SHP77 treated with DMSO at 0.1 percent for 48 hours (cell line): ENCODE measurements around the gene HEG1.

Experiments used
- DNase-seq: peaks from one replicate; lab custom pipeline; 2025; lab: John Stamatoyannopoulos, UW

Gene HEG1

DNA sequence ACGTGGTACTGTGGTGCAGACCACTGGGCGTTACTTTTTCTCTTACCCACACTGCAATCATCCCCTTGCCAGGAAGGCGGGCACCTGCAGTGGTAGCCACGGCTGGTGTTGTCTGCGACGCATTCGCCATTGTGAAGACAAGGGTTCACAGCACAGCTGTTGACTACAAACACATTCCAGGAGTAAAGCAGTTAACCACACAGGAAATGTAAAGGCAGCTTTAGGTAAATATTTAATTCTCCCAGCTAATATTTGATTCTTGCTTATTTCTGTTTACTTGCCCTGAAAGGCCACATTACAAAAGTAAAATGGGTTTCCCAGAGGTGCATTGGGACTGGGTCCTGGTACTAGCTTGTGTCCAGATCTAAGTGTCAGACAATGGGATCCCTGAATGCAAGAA is 45.4 kb downstream of the HEG1 start:
- DNase-seq, result no peak

- no peak for DNase-seq
These were observed 47.0 kb downstream of the HEG1 start for GRCh38 chr3:125008766-125009165.

DNA sequence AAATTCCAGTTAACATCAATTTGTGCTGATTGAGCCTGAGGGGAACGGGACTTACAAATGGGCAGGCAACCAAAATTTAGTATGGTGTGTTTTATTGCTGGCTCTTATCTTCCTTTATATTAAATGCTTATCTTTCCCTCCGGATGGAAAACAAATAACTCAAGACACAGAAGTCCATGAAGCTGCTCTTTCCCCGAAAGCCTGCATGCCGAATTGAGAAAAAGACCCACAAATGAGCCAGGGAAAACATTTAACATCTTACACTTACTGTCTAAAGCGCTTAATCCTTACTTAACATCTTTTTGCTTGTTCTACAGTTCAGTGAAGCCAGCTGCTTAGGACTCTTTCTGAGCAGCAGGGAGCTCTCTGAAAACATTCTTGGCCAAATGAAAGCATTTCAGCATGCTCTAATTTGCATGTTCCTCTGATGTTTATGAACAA is 49.5 kb downstream of the HEG1 start:
- DNase-seq, result no peak

GRCh38 chr3:125005676-125006075 is 50.1 kb downstream of the HEG1 start:
- no peak for DNase-seq

GRCh38 chr3:125005222-125005621 is 50.6 kb downstream of the HEG1 start:
- no peak for DNase-seq

- DNase-seq, result no peak
These were observed 51.8 kb downstream of the HEG1 start for GRCh38 chr3:125003859-125004595.

DNA sequence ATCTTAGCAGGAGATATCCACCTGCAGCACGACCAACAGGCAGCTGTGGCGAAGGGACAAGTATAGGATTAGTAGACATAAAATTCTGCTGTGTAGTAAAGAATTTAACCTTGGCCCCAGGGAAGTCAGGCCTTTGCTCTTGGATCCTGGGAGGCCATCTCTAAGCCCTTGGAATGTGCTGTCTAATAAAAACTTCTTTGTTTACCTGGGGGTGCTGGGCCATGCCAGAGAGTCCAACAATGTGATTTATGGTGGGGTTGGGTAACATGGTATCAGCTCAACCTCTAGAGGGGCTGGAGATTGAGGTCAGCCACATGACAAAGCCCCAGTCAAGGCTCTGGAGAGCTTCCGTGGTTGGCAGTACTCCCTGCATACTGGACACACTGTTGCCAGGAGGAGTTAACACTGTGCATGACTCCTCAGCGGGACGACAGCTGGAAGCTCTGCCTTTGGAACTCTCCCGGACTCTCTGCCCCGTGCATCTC is 52.4 kb downstream of the HEG1 start:
- DNase-seq, result no peak

GRCh38 chr3:125002414-125003368 is 53.1 kb downstream of the HEG1 start:
- no peak for DNase-seq

DNA sequence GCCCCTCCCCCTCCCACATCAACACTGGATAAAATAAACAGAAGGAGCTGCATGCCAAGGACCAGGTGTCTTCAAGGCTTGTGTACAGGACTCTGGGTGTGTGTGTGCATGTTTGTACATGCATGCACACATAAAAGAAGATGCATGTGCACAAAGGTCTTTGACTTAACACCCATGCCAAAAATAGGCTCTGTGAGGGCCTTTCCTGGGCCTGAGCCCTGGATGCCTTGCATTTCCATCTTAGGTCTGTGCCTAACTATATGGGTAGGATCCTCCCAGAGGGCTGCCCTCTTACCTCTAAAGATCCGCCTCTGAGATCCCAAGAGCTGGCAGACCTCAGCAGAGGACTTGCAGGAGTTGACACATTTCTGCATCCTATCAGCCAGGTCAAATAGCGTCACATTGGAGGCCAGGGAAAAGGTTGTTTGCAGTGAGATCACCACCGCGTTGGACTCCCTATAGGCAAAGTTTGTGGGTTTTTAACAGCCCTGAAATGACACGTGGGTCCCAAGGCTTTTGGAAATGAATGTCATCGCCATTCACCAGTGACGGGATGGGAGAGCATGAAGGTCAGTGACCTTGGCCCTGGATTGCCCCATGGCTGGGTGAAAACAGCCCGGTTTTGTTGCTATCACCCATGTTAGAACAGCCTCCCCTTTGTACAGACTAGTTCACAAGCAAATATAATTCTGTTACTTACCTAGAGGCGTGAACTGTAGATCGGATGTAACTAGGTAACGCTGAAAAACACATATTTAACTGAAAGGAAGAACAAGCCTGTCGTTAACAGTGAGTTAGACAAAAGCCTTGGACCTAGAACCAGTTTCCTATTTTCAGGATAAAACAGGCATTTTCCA is 54.0 kb downstream of the HEG1 start:
- DNase-seq, result no peak

DNA sequence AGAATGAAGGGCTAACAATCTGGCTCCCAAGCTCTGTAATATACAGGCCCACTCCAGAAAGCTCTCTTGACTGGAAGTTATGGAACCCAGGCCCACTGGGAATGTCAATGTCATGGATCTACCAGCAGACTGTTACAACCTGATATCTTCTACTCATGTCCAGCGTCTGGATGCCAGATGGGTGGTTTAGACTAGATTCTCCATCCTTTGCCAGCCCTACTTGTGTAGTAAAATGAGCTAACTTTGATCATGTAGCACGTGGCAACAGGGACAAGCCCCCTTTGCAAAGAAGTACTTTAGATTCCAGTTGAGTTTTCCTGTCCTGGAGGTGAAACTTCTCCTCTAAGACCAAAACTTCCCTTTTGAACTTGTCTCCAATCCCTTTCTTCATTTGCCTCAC is 55.1 kb downstream of the HEG1 start:
- no peak for DNase-seq

- DNase-seq, result no peak
These were observed 55.8 kb downstream of the HEG1 start for GRCh38 chr3:124999897-125000435.

- DNase-seq, result no peak
These were observed 56.5 kb downstream of the HEG1 start for GRCh38 chr3:124999317-124999716.

GRCh38 chr3:124998247-124998630 is 57.6 kb downstream of the HEG1 start:
- no peak for DNase-seq

- DNase-seq, result no peak
These were observed 58.2 kb downstream of the HEG1 start for GRCh38 chr3:124997303-124998246.

GRCh38 chr3:124995460-124995994 is 60.3 kb downstream of the HEG1 start:
- DNase-seq, result peak; percentile 24

DNA sequence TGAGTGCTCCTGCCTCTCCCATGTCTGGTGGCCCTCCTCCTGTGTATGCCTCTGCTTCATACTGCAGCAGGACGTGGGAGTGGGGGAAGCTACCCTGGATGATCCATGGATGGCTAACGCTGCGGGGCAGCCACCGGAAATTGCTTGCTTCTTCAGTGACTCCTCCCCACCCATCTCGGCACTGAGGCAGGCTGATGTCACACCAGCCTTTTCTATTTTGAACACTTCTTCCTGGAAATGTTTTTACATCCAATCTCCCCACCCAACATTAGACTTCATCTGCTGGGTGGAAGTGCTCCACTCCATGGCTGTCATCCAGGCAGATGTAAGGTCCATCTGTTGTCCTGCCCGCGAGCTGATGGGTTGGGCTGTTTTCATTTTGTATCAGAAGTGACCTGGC is 62.3 kb downstream of the HEG1 start:
- peak; percentile 33 for DNase-seq

DNA sequence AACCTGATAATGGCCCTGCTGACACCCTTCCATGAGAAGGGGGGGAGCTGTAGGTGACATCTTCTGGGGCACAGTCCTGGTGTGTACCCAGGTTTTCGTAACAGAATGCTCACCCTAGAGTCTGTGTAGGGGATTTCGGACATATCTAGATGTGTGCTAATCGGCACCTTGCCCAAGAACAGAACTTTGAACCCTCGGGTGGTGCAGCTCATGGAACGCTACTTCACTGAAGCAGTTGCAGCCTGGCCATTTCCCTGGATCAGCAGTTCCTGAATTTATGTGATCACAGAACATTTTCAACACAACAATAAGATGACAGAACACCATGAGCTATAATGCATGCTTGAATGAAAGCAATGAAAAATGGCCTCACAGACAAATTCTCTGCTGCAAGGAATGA is 63.8 kb downstream of the HEG1 start:
- no peak for DNase-seq

GRCh38 chr3:124986192-124987143 is 69.3 kb downstream of the HEG1 start:
- DNase-seq, result no peak

GRCh38 chr3:124985349-124985748 is 70.4 kb downstream of the HEG1 start:
- DNase-seq, result no peak
